DOHH2 (cell line): ENCODE measurements around the gene TLCD2.
"Not testable (repeated sequence)": the region's sequence is repeated elsewhere in the genome, so short reads cannot be mapped to it uniquely, and the experiment has no call there.

Experiments
- EZH2phosphoT487 ChIP-seq: fragments of 200-600 bp; sonication (generic); IDR thresholded peaks from 2 replicates; pipeline ENCODE4 v1.6.1; 2017; ENCODE audit warnings: borderline replicate concordance, mild to moderate bottlenecking, antibody characterized with exemption, low read length, moderate library complexity, mixed read lengths
- TF ChIP-seq, protein P1 (sequence below): fragments of 200-600 bp; sonication (generic); IDR thresholded peaks from one replicate; pipeline ENCODE4 v1.5.1; 2014; ENCODE audit warnings: antibody characterized with exemption, mild to moderate bottlenecking, low read depth, low read length; ENCODE audit not compliant: poor library complexity, severe bottlenecking

DNA sequence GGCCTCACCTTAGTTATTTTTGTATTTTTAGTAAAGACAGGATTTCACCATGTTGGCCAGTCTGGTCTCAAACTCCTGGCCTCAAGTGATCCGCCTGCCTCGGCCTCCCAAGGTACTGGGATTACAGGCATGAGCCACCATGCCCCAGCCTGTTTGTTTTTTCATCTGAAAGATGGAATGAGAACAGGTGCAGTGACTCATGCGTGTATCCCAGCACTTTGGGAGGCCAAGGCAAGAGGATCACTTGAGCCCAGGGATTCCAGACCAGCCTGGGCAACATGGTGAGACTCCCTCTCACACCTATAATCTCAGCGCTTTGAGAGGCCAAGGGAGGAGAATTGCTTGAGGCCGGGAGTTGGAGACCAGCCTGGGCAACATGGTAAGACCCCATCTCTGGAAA lies 10.3 kb downstream of the TLCD2 start:
- TF ChIP-seq, protein P1, sequence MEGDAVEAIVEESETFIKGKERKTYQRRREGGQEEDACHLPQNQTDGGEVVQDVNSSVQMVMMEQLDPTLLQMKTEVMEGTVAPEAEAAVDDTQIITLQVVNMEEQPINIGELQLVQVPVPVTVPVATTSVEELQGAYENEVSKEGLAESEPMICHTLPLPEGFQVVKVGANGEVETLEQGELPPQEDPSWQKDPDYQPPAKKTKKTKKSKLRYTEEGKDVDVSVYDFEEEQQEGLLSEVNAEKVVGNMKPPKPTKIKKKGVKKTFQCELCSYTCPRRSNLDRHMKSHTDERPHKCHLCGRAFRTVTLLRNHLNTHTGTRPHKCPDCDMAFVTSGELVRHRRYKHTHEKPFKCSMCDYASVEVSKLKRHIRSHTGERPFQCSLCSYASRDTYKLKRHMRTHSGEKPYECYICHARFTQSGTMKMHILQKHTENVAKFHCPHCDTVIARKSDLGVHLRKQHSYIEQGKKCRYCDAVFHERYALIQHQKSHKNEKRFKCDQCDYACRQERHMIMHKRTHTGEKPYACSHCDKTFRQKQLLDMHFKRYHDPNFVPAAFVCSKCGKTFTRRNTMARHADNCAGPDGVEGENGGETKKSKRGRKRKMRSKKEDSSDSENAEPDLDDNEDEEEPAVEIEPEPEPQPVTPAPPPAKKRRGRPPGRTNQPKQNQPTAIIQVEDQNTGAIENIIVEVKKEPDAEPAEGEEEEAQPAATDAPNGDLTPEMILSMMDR: not testable (repeated sequence)
- TF ChIP-seq EZH2phosphoT487: not testable (repeated sequence)
